ENCODE results near the gene USH2A.

Gene USH2A

GRCh38 chr1:216270086-216270773 lies 153.0 kb downstream of the USH2A start:
- no peak for DNase-seq

GRCh38 chr1:216261631-216262030 lies 161.6 kb downstream of the USH2A start:
- DNase-seq: no peak

- DNase-seq: no peak
Observed at GRCh38 chr1:216258856-216259255, 164.4 kb downstream of the USH2A start.

- DNase-seq: no peak
Observed at GRCh38 chr1:216258386-216258785, 164.9 kb downstream of the USH2A start.

GRCh38 chr1:216250861-216251260 lies 172.4 kb downstream of the USH2A start:
- DNase-seq: no peak

- DNase-seq: no peak
Observed at GRCh38 chr1:216248628-216249027, 174.6 kb downstream of the USH2A start.

- no peak for DNase-seq
Observed at GRCh38 chr1:216247937-216248336, 175.3 kb downstream of the USH2A start.

- no peak for DNase-seq
Observed at GRCh38 chr1:216246577-216247203, 176.6 kb downstream of the USH2A start.

- DNase-seq: no peak
Observed at GRCh38 chr1:216238844-216239243, 184.4 kb downstream of the USH2A start.

- no peak for DNase-seq
Observed at GRCh38 chr1:216237927-216238542, 185.2 kb downstream of the USH2A start.

- DNase-seq: no peak
Observed at GRCh38 chr1:216224233-216224632, 199.0 kb downstream of the USH2A start.

- no peak for DNase-seq
Observed at GRCh38 chr1:216223486-216223885, 199.8 kb downstream of the USH2A start.

- no peak for DNase-seq
Observed at GRCh38 chr1:216222288-216222687, 201.0 kb downstream of the USH2A start.

GRCh38 chr1:216221260-216221700 lies 202.0 kb downstream of the USH2A start:
- peak; percentile 49 for DNase-seq

- DNase-seq: no peak
Observed at GRCh38 chr1:216216305-216216704, 206.9 kb downstream of the USH2A start.

GRCh38 chr1:216215169-216215568 lies 208.1 kb downstream of the USH2A start:
- DNase-seq: no peak

- no peak for DNase-seq
Observed at GRCh38 chr1:216212826-216213225, 210.4 kb downstream of the USH2A start.

GRCh38 chr1:216210081-216210480 lies 213.2 kb downstream of the USH2A start:
- DNase-seq: no peak

GRCh38 chr1:216209125-216209524 lies 214.1 kb downstream of the USH2A start:
- no peak for DNase-seq

GRCh38 chr1:216207154-216207553 lies 216.1 kb downstream of the USH2A start:
- no peak for DNase-seq

- no peak for DNase-seq
Observed at GRCh38 chr1:216205176-216205575, 218.1 kb downstream of the USH2A start.

- no peak for DNase-seq
Observed at GRCh38 chr1:216201946-216202345, 221.3 kb downstream of the USH2A start.

- DNase-seq: no peak
Observed at GRCh38 chr1:216200941-216201340, 222.3 kb downstream of the USH2A start.

- no peak for DNase-seq
Observed at GRCh38 chr1:216194721-216195120, 228.5 kb downstream of the USH2A start.

All from NCI-H2227 treated with DMSO at 0.1 percent for 48 hours (cell line).